HG03103 (cell line): ENCODE measurements around the gene CFAP97D2.
"Not testable (repeated sequence)": the region's sequence is repeated elsewhere in the genome, so short reads cannot be mapped to it uniquely, and the experiment has no call there.

Experiments used
- ATAC-seq: cut with Tn5 transposase; IDR thresholded peaks from one replicate; pipeline ENCODE4 v1.9.1; 2021; ENCODE audit warnings: low read depth; ENCODE audit not compliant: unreplicated experiment

CFAP97D2 gene

GRCh38 chr13:114228176-114228575, 49.1 kb downstream of the CFAP97D2 start:
- ATAC-seq = no peak

GRCh38 chr13:114229506-114229905, 50.4 kb downstream of the CFAP97D2 start:
- ATAC-seq = no peak

- ATAC-seq = no peak
These were observed 51.1 kb downstream of the CFAP97D2 start for GRCh38 chr13:114230117-114230516.

- no peak for ATAC-seq
These were observed 51.5 kb downstream of the CFAP97D2 start for GRCh38 chr13:114230575-114230974.

- ATAC-seq = no peak
These were observed 52.8 kb downstream of the CFAP97D2 start for GRCh38 chr13:114231886-114232285.

- no peak for ATAC-seq
These were observed 55.2 kb downstream of the CFAP97D2 start for GRCh38 chr13:114234266-114234644.

GRCh38 chr13:114234645-114235421, 55.8 kb downstream of the CFAP97D2 start, which contains the start of gene CDC16:
Gene CDC16 (plus strand): TSS chr13:114234897. CDS start chr13:114235085, 188 bp downstream.
- ATAC-seq = peak; percentile 91

GRCh38 chr13:114235697-114236096, 56.6 kb downstream of the CFAP97D2 start:
- ATAC-seq = no peak

- no peak for ATAC-seq
These were observed 57.2 kb downstream of the CFAP97D2 start for GRCh38 chr13:114236227-114236626.

GRCh38 chr13:114237415-114238112, 58.5 kb downstream of the CFAP97D2 start:
- ATAC-seq = no peak

GRCh38 chr13:114241918-114242317, 62.9 kb downstream of the CFAP97D2 start:
- no peak for ATAC-seq

GRCh38 chr13:114243971-114244370, 64.9 kb downstream of the CFAP97D2 start:
- no peak for ATAC-seq

GRCh38 chr13:114244637-114245036, 65.6 kb downstream of the CFAP97D2 start:
- ATAC-seq = no peak

GRCh38 chr13:114248011-114248410, 69.0 kb downstream of the CFAP97D2 start:
- ATAC-seq = no peak

GRCh38 chr13:114249077-114249476, 70.0 kb downstream of the CFAP97D2 start:
- no peak for ATAC-seq

- not testable (repeated sequence) for ATAC-seq
These were observed 72.8 kb downstream of the CFAP97D2 start for GRCh38 chr13:114251639-114252440.

GRCh38 chr13:114256547-114256946, 77.5 kb downstream of the CFAP97D2 start:
- no peak for ATAC-seq

GRCh38 chr13:114257014-114257413, 78.0 kb downstream of the CFAP97D2 start:
- no peak for ATAC-seq

GRCh38 chr13:114258589-114258988, 79.5 kb downstream of the CFAP97D2 start:
- ATAC-seq = no peak

GRCh38 chr13:114259374-114259773, 80.3 kb downstream of the CFAP97D2 start:
- no peak for ATAC-seq

- no peak for ATAC-seq
These were observed 80.9 kb downstream of the CFAP97D2 start for GRCh38 chr13:114259974-114260373.
